ENCODE results near the gene SPATA13.

Gene SPATA13

DNA sequence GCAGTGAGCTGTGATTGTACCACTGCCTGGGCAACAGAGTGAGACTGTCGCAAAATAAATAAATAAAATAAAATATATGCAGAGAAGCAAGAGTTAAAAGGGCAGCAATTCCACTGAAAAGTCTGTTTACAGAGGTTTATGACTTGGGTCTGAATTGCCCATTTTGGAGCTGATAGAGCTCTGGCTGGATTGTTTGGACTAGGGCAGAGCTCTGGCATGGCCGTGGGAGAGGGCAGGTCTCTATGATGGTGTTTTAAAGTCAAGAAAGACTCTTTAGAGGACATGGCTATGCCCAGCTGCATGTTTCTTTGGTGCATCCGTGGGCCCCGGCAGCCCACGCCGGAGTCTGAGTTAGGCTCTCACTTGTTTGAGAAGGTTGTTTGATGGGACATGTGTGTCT, 84.3 kb downstream of the SPATA13 start:
- TF ChIP-seq CREB1 (IDR thresholded peaks at IDR 0.05; ENCODE audit: low read depth) (no peak), EP300 (IDR thresholded peaks at IDR 0.05; ENCODE audit: borderline replicate concordance) (no peak), CEBPB (IDR thresholded peaks at IDR 0.05) (no peak), ZBTB7A (IDR thresholded peaks at IDR 0.05; ENCODE audit: low read depth) (no peak), TAF1 (IDR thresholded peaks at IDR 0.05; ENCODE audit: low read depth) (no peak), NFIC (IDR thresholded peaks at IDR 0.05) (no peak), FOXM1 (IDR thresholded peaks at IDR 0.05; ENCODE audit: borderline replicate concordance, low read depth) (no peak), TCF12 (IDR thresholded peaks at IDR 0.05; ENCODE audit: low read depth) (no peak), EGR1 (IDR thresholded peaks at IDR 0.05) (no peak), TEAD4 (IDR thresholded peaks at IDR 0.05) (no peak), RAD21 (IDR thresholded peaks at IDR 0.05; ENCODE audit: low read depth) (no peak), YY1 (IDR thresholded peaks at IDR 0.05; ENCODE audit: low read depth) (no peak)
- TF ChIP-seq, protein P1, sequence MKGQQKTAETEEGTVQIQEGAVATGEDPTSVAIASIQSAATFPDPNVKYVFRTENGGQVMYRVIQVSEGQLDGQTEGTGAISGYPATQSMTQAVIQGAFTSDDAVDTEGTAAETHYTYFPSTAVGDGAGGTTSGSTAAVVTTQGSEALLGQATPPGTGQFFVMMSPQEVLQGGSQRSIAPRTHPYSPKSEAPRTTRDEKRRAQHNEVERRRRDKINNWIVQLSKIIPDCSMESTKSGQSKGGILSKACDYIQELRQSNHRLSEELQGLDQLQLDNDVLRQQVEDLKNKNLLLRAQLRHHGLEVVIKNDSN (IDR thresholded peaks at IDR 0.05), result no peak
- TF ChIP-seq, protein P2, sequence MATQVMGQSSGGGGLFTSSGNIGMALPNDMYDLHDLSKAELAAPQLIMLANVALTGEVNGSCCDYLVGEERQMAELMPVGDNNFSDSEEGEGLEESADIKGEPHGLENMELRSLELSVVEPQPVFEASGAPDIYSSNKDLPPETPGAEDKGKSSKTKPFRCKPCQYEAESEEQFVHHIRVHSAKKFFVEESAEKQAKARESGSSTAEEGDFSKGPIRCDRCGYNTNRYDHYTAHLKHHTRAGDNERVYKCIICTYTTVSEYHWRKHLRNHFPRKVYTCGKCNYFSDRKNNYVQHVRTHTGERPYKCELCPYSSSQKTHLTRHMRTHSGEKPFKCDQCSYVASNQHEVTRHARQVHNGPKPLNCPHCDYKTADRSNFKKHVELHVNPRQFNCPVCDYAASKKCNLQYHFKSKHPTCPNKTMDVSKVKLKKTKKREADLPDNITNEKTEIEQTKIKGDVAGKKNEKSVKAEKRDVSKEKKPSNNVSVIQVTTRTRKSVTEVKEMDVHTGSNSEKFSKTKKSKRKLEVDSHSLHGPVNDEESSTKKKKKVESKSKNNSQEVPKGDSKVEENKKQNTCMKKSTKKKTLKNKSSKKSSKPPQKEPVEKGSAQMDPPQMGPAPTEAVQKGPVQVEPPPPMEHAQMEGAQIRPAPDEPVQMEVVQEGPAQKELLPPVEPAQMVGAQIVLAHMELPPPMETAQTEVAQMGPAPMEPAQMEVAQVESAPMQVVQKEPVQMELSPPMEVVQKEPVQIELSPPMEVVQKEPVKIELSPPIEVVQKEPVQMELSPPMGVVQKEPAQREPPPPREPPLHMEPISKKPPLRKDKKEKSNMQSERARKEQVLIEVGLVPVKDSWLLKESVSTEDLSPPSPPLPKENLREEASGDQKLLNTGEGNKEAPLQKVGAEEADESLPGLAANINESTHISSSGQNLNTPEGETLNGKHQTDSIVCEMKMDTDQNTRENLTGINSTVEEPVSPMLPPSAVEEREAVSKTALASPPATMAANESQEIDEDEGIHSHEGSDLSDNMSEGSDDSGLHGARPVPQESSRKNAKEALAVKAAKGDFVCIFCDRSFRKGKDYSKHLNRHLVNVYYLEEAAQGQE (IDR thresholded peaks at IDR 0.05; ENCODE audit: low read depth), result no peak
- TF ChIP-seq, protein P3, sequence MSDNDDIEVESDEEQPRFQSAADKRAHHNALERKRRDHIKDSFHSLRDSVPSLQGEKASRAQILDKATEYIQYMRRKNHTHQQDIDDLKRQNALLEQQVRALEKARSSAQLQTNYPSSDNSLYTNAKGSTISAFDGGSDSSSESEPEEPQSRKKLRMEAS (IDR thresholded peaks at IDR 0.05), result no peak

DNA sequence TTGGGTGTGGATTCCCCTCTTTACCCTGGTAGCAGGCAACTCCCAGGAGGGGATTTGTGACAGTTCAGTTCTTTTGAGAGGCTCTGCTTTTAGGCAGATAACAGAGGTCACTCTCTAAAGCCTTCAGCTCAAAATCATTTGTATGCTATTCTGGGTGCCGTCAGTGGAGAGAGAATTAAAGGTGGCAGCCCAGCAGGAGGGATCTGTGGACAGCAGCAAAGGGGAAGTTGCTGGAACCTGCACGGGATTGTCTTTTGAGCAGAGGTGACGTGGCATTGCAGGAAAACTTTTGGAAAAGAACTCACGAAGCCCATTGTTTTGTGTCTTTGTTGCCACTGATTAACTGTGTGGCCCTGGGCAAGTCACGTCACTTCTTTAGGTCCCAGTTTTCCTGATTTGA, 86.5 kb downstream of the SPATA13 start:
- TF ChIP-seq TAF1 (IDR thresholded peaks at IDR 0.05; ENCODE audit: low read depth), result no peak
- no peak for TF ChIP-seq RAD21 (IDR thresholded peaks at IDR 0.05; ENCODE audit: low read depth)
- TF ChIP-seq, protein P2 (IDR thresholded peaks at IDR 0.05; ENCODE audit: low read depth), result no peak
- no peak for TF ChIP-seq EGR1 (IDR thresholded peaks at IDR 0.05)
- TF ChIP-seq, protein P3 (IDR thresholded peaks at IDR 0.05), result no peak
- no peak for TF ChIP-seq FOXM1 (IDR thresholded peaks at IDR 0.05; ENCODE audit: borderline replicate concordance, low read depth)
- no peak for TF ChIP-seq ZBTB7A (IDR thresholded peaks at IDR 0.05; ENCODE audit: low read depth)
- TF ChIP-seq, protein P1 (IDR thresholded peaks at IDR 0.05), result no peak
- no peak for TF ChIP-seq YY1 (IDR thresholded peaks at IDR 0.05; ENCODE audit: low read depth)
- TF ChIP-seq CREB1 (IDR thresholded peaks at IDR 0.05; ENCODE audit: low read depth), result no peak
- TF ChIP-seq CEBPB (IDR thresholded peaks at IDR 0.05), result no peak

DNA sequence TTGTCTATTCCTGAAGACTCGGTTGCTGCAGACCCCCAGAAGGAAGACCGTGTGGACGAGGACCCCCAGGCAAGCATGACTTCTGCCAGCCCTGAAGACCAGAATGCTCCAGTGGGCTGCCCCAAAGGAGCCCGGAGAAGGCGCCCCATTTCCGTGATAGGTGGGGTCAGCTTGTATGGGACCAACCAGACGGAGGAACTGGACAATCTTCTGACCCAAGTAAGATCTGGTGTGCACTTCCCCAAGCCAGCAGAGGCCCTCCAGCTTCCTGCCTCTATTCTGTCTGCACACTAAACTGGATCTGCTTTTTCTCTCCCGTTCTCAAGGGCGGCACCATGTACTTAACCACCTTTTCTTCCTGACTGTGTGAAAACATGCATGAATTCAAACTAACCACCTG, 89.1 kb downstream of the SPATA13 start:
- TF ChIP-seq, protein P2 (IDR thresholded peaks at IDR 0.05; ENCODE audit: low read depth), result no peak
- TF ChIP-seq NFIC (IDR thresholded peaks at IDR 0.05) (no peak), TCF12 (IDR thresholded peaks at IDR 0.05; ENCODE audit: low read depth) (no peak), FOXM1 (IDR thresholded peaks at IDR 0.05; ENCODE audit: borderline replicate concordance, low read depth) (no peak), EP300 (IDR thresholded peaks at IDR 0.05; ENCODE audit: borderline replicate concordance) (no peak), TAF1 (IDR thresholded peaks at IDR 0.05; ENCODE audit: low read depth) (no peak), CEBPB (IDR thresholded peaks at IDR 0.05) (no peak), RAD21 (IDR thresholded peaks at IDR 0.05; ENCODE audit: low read depth) (no peak), EGR1 (IDR thresholded peaks at IDR 0.05) (no peak), ZBTB7A (IDR thresholded peaks at IDR 0.05; ENCODE audit: low read depth) (no peak), TEAD4 (IDR thresholded peaks at IDR 0.05) (no peak), CREB1 (IDR thresholded peaks at IDR 0.05; ENCODE audit: low read depth) (no peak), YY1 (IDR thresholded peaks at IDR 0.05; ENCODE audit: low read depth) (no peak)
- TF ChIP-seq, protein P1 (IDR thresholded peaks at IDR 0.05), result no peak
- TF ChIP-seq, protein P3 (IDR thresholded peaks at IDR 0.05), result no peak
